Ascending aorta (tissue), 2 donors: ENCODE data around the gene LAMB1. TPM values are rescaled to one million over a fixed set of nuclear protein-coding genes. Genes with fewer than 3 reads are reported as not detected.

Experiments
- DNase-seq, 2 donors: peaks; one replicate each; pipeline ENCODE4 v3.0.0-alpha.2; 2019; ENCODE audit warnings: low spot score in 2 of 2
- H3K27ac ChIP-seq, 2 donors: fragments of 200-600 bp; sonication (generic); one replicate each; pipeline ENCODE4 v1.5.1; 2016 to 2017; ENCODE audit warnings: mild to moderate bottlenecking in 1 of 2
- H3K27me3 ChIP-seq: fragments of 200-600 bp; sonication (generic); one replicate; pipeline ENCODE4 v1.5.1; 2017
- H3K36me3 ChIP-seq, 2 donors: fragments of 200-600 bp; sonication (generic); one replicate each; pipeline ENCODE4 v1.5.1; 2016
- H3K4me1 ChIP-seq, 2 donors: fragments of 200-600 bp; sonication (generic); one replicate each; pipeline ENCODE4 v1.5.1; 2016 to 2017; ENCODE audit warnings: mild to moderate bottlenecking in 1 of 2
- H3K4me3 ChIP-seq, 2 donors: fragments of 200-600 bp; sonication (generic); one replicate each; pipeline ENCODE4 v1.5.1; 2016 to 2017; ENCODE audit warnings: mild to moderate bottlenecking in 1 of 2
- H3K9me3 ChIP-seq, 2 donors: fragments of 200-600 bp; sonication (generic); one replicate each; pipeline ENCODE4 v1.5.1; 2016
- intact Hi-C: fragments of 100-400 bp; cut with DNase I; formaldehyde crosslinking; loops from one replicate; pipeline ENCODE4 v1.15.1; 2023
- total RNA-seq: library from RNA; depleted of rRNA; stranded (reverse); fragments of >200 nt; gene quantifications from one replicate; pipeline ENCODE4 v1.1.0, GENCODE V29; 2016
- TF ChIP-seq, protein P1 (sequence below), 3 experiments: fragments of 200-600 bp in 2 of 3; fragments of 450-650 bp in 1 of 3; sonication (generic) in 2 of 3; IDR thresholded peaks; one replicate each; pipeline ENCODE4 v1.5.1; 2016 to 2019; ENCODE audit warnings: antibody characterized with exemption in 3 of 3, mild to moderate bottlenecking in 1 of 3, moderate library complexity in 1 of 3

LAMB1 gene
- total RNA-seq, 1 donor from 2014 or later: 198 TPM

- H3K36me3 ChIP-seq: peaks cover 24 to 67% of the 10 kb centered on the region in 2 donors
- no peak for DNase-seq
Measured at GRCh38 chr7:107978815-107979408, 24.0 kb downstream of the LAMB1 start.

GRCh38 chr7:107977048-107977447 lies 25.9 kb downstream of the LAMB1 start:
- intact Hi-C loops: no loop called here
- TF ChIP-seq, protein P1, sequence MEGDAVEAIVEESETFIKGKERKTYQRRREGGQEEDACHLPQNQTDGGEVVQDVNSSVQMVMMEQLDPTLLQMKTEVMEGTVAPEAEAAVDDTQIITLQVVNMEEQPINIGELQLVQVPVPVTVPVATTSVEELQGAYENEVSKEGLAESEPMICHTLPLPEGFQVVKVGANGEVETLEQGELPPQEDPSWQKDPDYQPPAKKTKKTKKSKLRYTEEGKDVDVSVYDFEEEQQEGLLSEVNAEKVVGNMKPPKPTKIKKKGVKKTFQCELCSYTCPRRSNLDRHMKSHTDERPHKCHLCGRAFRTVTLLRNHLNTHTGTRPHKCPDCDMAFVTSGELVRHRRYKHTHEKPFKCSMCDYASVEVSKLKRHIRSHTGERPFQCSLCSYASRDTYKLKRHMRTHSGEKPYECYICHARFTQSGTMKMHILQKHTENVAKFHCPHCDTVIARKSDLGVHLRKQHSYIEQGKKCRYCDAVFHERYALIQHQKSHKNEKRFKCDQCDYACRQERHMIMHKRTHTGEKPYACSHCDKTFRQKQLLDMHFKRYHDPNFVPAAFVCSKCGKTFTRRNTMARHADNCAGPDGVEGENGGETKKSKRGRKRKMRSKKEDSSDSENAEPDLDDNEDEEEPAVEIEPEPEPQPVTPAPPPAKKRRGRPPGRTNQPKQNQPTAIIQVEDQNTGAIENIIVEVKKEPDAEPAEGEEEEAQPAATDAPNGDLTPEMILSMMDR (IDR thresholded peaks at IDR 0.05): no peak
- DNase-seq: no peak
- no peak overlapping the region for H3K27ac ChIP-seq
- peaks cover 24 to 76% of the 10 kb centered on the region in 2 donors for H3K36me3 ChIP-seq
- no peaks in the 10 kb centered on the region for H3K9me3 ChIP-seq
- H3K4me1 ChIP-seq: peaks cover 0 to 8% of the 10 kb centered on the region in 2 donors
- no peaks in the 10 kb centered on the region for H3K27me3 ChIP-seq
- no peak overlapping the region for H3K4me3 ChIP-seq

More at GRCh38 chr7:107978815-107979408, 24.0 kb downstream of the LAMB1 start:
- Histone ChIP-seq H3K4me3 (no peak overlapping the region), H3K27ac (no peak overlapping the region), H3K9me3 (no peaks in the 10 kb centered on the region), H3K27me3 (no peaks in the 10 kb centered on the region), H3K4me1 (peaks cover 0 to 5% of the 10 kb centered on the region in 2 donors)
- intact Hi-C loops: no loop called here
- TF ChIP-seq, protein P1 (IDR thresholded peaks at IDR 0.05): no peak

DNA sequence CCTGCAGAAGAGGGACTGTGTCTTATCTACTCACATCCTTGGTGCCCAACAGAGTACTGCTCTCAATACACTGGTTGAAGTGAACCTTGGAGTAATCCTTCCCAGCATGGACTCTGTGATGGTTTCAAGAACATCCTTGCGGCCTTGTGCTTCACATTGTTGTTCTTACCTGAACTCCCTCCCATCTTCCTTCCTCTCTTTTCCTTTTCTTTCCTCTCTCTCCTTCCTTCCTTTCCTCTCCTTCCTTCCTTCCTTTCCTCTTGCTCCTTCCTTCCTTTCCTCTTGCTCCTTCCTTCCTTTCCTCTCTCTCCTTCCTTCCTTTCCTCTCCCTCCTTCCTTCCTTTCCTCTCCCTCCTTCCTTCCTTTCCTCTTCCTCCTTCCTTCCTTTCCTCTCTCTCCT lies 26.3 kb downstream of the LAMB1 start:
- no peak for DNase-seq
- Histone ChIP-seq H3K27me3 (no peaks in the 10 kb centered on the region), H3K4me3 (no peak overlapping the region), H3K9me3 (no peaks in the 10 kb centered on the region), H3K27ac (no peak overlapping the region), H3K4me1 (peaks cover 0 to 13% of the 10 kb centered on the region in 2 donors), H3K36me3 (peaks cover 24 to 76% of the 10 kb centered on the region in 2 donors)
- intact Hi-C loops: no loop called here
- TF ChIP-seq, protein P1 (IDR thresholded peaks at IDR 0.05): no peak

GRCh38 chr7:107975394-107976013 lies 27.5 kb downstream of the LAMB1 start:
- TF ChIP-seq, protein P1 (IDR thresholded peaks at IDR 0.05): no peak
- Histone ChIP-seq H3K9me3 (no peaks in the 10 kb centered on the region), H3K27ac (no peak overlapping the region), H3K4me1 (peaks cover 0 to 24% of the 10 kb centered on the region in 2 donors), H3K36me3 (peaks cover 24 to 71% of the 10 kb centered on the region in 2 donors), H3K4me3 (no peak overlapping the region), H3K27me3 (no peaks in the 10 kb centered on the region)
- intact Hi-C loops: no loop called here
- no peak for DNase-seq

DNA sequence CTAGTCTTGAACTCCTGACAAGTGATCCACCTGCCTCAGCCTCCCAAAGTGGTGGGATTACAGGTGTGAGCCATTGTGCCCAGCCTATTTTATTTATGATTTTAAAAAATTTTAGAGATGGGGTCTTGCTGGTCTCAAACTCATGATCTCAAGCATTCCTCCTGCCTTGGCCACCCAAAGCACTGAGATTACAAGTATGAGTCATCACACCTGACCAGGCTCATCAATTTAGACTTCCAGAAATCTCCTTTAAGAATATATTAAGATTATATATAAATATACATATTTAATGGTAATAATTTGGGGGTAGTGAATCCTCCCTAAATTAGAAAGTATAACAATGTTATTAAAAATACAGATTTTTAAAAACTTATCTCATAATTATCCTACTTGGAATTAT lies 29.1 kb downstream of the LAMB1 start:
- Histone ChIP-seq H3K36me3 (peaks cover 19 to 57% of the 10 kb centered on the region in 2 donors), H3K4me1 (peaks cover 0 to 34% of the 10 kb centered on the region in 2 donors), H3K27me3 (no peaks in the 10 kb centered on the region), H3K27ac (peak overlapping the region; percentile 34 to 95), H3K9me3 (peaks cover 0 to 2% of the 10 kb centered on the region in 2 donors), H3K4me3 (no peak overlapping the region)
- TF ChIP-seq, protein P1 (IDR thresholded peaks at IDR 0.05): no peak
- intact Hi-C loops: loop anchor here (2.0 kb wide), 1 partner anchor 15 kb away; no protein-coding TSS in a partner anchor
- DNase-seq: no peak
